AG09309 (cell line): Measurements from ENCODE around the gene PSTK.

Source experiments
- DNase-seq: peaks from one replicate; pipeline ENCODE4 v3.0.0-alpha.2; 2010; ENCODE audit warnings: low read depth
- H3K4me3 ChIP-seq: 2 replicates; pipeline ENCODE4 v1.5.1; 2011; ENCODE audit warnings: mild to moderate bottlenecking, low read depth, low read length, moderate library complexity; ENCODE audit not compliant: control insufficient read depth
- CTCF ChIP-seq: IDR thresholded peaks from 2 replicates; pipeline ENCODE4 v1.5.1; 2011; ENCODE audit warnings: mild to moderate bottlenecking, low read depth, low read length, inconsistent platforms; ENCODE audit not compliant: insufficient read depth, control insufficient read depth; ENCODE audit errors: missing control alignments

PSTK gene

GRCh38 chr10:123026302-123026701, 46.1 kb downstream of the PSTK start:
- no peak overlapping the region for H3K4me3 ChIP-seq
- TF ChIP-seq CTCF, result no peak
- no peak for DNase-seq

GRCh38 chr10:123027861-123028260, 47.7 kb downstream of the PSTK start:
- no peak for TF ChIP-seq CTCF
- peak; percentile 7 for DNase-seq
- H3K4me3 ChIP-seq, result no peak overlapping the region

DNA sequence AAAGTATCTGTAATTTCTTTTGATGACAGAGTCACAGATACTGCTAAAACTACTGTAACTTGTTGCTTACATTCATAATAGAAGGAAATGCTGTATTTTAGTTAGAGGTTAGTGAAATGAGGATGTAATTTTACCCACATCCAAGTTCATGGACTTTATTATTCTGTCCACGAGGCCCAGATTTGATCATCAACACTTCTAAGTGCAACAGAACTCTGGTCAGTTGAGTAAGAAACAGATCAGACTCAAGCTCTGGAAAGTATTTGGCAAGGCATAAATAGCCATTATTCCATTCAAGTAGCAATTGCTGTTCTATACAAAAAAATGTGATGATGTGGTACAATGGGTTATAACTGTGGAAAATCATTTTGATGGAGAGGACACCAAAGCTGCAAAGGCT, 50.9 kb downstream of the PSTK start:
- no peak overlapping the region for H3K4me3 ChIP-seq
- TF ChIP-seq CTCF, result no peak
- DNase-seq, result no peak

- H3K4me3 ChIP-seq, result no peak overlapping the region
- TF ChIP-seq CTCF, result no peak
- DNase-seq, result no peak
Observed at GRCh38 chr10:123034332-123034731, 54.1 kb downstream of the PSTK start.

GRCh38 chr10:123035467-123036086, 55.4 kb downstream of the PSTK start:
- H3K4me3 ChIP-seq, result no peak overlapping the region
- TF ChIP-seq CTCF, result no peak
- DNase-seq, result no peak

DNA sequence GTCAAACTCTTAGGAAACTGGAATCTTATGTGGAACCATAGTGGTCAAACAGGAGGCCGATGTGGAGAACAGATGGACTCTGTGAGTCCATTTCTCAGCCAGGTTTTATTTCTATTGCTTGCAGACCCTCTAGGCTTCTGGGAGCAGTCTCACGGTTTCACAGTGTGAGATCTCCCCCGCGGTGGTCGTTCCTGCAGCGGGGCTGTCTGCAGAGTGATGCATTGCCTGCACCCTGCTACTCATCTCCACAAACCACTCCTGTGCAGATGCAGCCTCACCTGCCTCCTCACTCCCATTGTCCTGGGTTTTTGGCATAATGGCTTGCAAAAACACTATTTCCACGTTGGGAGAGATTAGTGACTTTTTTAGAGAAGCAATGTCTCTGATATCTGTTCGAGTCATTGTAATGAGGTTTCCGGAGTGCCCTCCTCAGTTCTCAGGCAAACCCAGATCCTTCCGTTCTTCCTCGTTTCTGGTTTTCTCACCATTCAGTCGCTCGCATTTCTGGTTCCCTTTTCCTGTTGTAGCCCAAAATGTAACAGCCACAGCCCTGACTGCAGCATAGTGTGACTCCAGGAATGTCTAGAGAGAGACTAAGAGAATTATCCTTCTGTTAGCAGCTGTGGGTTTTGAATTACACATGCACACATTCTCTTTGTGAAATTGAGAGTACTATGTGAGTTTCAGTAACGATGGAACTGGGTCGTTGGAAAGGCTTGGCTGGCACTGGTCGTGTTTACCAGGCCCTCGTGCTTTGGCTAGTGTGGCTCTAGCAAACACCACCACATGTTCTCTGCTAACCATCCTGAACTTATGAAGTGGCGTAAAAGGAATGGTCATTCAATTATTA, 58.8 kb downstream of the PSTK start:
- no peak for DNase-seq
- H3K4me3 ChIP-seq, result no peak overlapping the region
- TF ChIP-seq CTCF, result no peak
